NOMO-1 treated with dmso at 0.1 percent for 144 hours (cell line): Measurements from ENCODE around the gene RAP1A.
A peak's percentile ranks its signal among the peaks of the same experiment; 100 is the strongest.
"Not testable (repeated sequence)": the region's sequence is repeated elsewhere in the genome, so short reads cannot be mapped to it uniquely, and the experiment has no call there.

Experiments
- DNase-seq: peaks from one replicate; lab custom pipeline; 2025; ENCODE audit not compliant: unreplicated experiment; lab: John Stamatoyannopoulos, UW

RAP1A gene

GRCh38 chr1:111735321-111735720 is 115.7 kb downstream of the RAP1A start:
- no peak for DNase-seq

- no peak for DNase-seq
These were observed 116.4 kb downstream of the RAP1A start for GRCh38 chr1:111735858-111736544.

GRCh38 chr1:111736548-111737215 is 117.1 kb downstream of the RAP1A start:
- DNase-seq, result no peak

GRCh38 chr1:111737216-111738132 is 117.9 kb downstream of the RAP1A start:
- no peak for DNase-seq

GRCh38 chr1:111738133-111738435 is 118.5 kb downstream of the RAP1A start:
- no peak for DNase-seq

- no peak for DNase-seq
These were observed 119.0 kb downstream of the RAP1A start for GRCh38 chr1:111738436-111739193.

GRCh38 chr1:111739194-111739924 is 119.8 kb downstream of the RAP1A start, which contains the start of gene INKA2:
INKA2 (minus strand) TSS chr1:111739395; CDS start chr1:111739242, 153 bp downstream.
- peak; percentile 80 for DNase-seq

GRCh38 chr1:111739925-111740765 is 120.6 kb downstream of the RAP1A start:
- DNase-seq, result no peak

- not testable (repeated sequence) for DNase-seq
These were observed 122.7 kb downstream of the RAP1A start for GRCh38 chr1:111742292-111742691.

GRCh38 chr1:111742938-111743549 is 123.5 kb downstream of the RAP1A start:
- no peak for DNase-seq

- no peak for DNase-seq
These were observed 124.1 kb downstream of the RAP1A start for GRCh38 chr1:111743679-111744101.

- DNase-seq, result no peak
These were observed 126.4 kb downstream of the RAP1A start for GRCh38 chr1:111745675-111746613.

- DNase-seq, result no peak
These were observed 127.0 kb downstream of the RAP1A start for GRCh38 chr1:111746614-111746999.

- DNase-seq, result peak; percentile 16
These were observed 127.7 kb downstream of the RAP1A start for GRCh38 chr1:111747282-111747734.

- no peak for DNase-seq
These were observed 128.4 kb downstream of the RAP1A start for GRCh38 chr1:111747947-111748346.

GRCh38 chr1:111749628-111750027 is 130.0 kb downstream of the RAP1A start:
- DNase-seq, result no peak

- DNase-seq, result no peak
These were observed 131.3 kb downstream of the RAP1A start for GRCh38 chr1:111750856-111751255.
